Transverse colon (tissue), 4 donors: ENCODE measurements around the gene THAP4. TPM values are rescaled to one million over a fixed set of nuclear protein-coding genes. Genes with fewer than 3 reads are reported as not detected.

Experiments
- DNase-seq: peaks from one replicate; pipeline ENCODE4 v3.0.0-alpha.2; 2019
- H3K27ac ChIP-seq, 4 donors: fragments of 200-600 bp; sonication (generic); 2 replicates each; pipeline ENCODE4 v1.5.1; 2016 to 2018; ENCODE audit warnings: inconsistent platforms in 4 of 4
- H3K27me3 ChIP-seq: fragments of 200-600 bp; sonication (generic); 2 replicates; pipeline ENCODE4 v1.5.1; 2017; ENCODE audit warnings: inconsistent platforms
- H3K36me3 ChIP-seq, 4 donors: fragments of 200-600 bp; sonication (generic); 2 replicates each; pipeline ENCODE4 v1.5.1; 2017 to 2019; ENCODE audit warnings: inconsistent platforms in 4 of 4
- H3K4me1 ChIP-seq, 4 donors: fragments of 200-600 bp; sonication (generic); 2 replicates each; pipeline ENCODE4 v1.5.1; 2017 to 2020; ENCODE audit warnings: inconsistent platforms in 4 of 4
- H3K4me3 ChIP-seq, 4 donors: fragments of 200-600 bp; sonication (generic); 1 replicate in 1 of 4; 2 replicates in 3 of 4; pipeline versions ENCODE4 v1.5.1 to v1.6.1; 2017 to 2019; ENCODE audit warnings: inconsistent platforms in 4 of 4
- H3K9me3 ChIP-seq, 2 donors: fragments of 200-600 bp; sonication (generic); 2 replicates each; pipeline ENCODE4 v1.5.1; 2017 to 2019; ENCODE audit warnings: inconsistent platforms in 2 of 2
- EP300 ChIP-seq: sonication (generic); formaldehyde crosslinking; IDR thresholded peaks from one replicate; pipeline ENCODE4 v1.6.1; 2017; ENCODE audit warnings: antibody characterized with exemption, low read depth
- POLR2A ChIP-seq: fragments of 450-650 bp; IDR thresholded peaks from one replicate; pipeline ENCODE4 v1.6.1; 2016; ENCODE audit warnings: antibody characterized with exemption, mild to moderate bottlenecking, moderate library complexity
- POLR2AphosphoS5 ChIP-seq, 3 donors: sonication (generic); formaldehyde crosslinking; IDR thresholded peaks; one replicate each; pipeline ENCODE4 v1.6.1; 2016; ENCODE audit warnings: antibody characterized with exemption in 3 of 3
- WGBS, 2 donors: methylation state at CpG; one replicate each; pipeline ENCODE4 v1.1.5; 2018; ENCODE audit warnings: low coverage in 1 of 2; 5-methylcytosine and 5-hydroxymethylcytosine counted together
- in situ Hi-C, 4 donors: fragments of 200-750 bp; cut with MboI; loops; one replicate each; pipeline versions ENCODE4 v1.15.0 to v1.15.1; 2017; ENCODE audit warnings: low sequenced_read_pairs in 3 of 4, low pct_ligation_motif_present in 1 of 4, low pct_unique_long_range_greater_than_20kb in 1 of 4
- intact Hi-C: fragments of 100-400 bp; cut with DNase I; formaldehyde crosslinking; loops from one replicate; pipeline ENCODE4 v1.15.1; 2023; ENCODE audit warnings: low total_unique reads
- total RNA-seq, 4 donors: library from RNA; depleted of rRNA; stranded (reverse); fragments of >200 nt; gene quantifications; one replicate each; pipeline ENCODE4 v1.1.0, GENCODE V29; 2016
- TF ChIP-seq, protein P1 (sequence below), 5 experiments: fragments of 200-600 bp in 3 of 5; fragments of 450-650 bp in 2 of 5; sonication (generic) in 3 of 5; IDR thresholded peaks; 1 replicate in 2 of 5; 2 replicates in 3 of 5; pipeline ENCODE4 v1.5.1; 2016 to 2017; ENCODE audit warnings: antibody characterized with exemption in 5 of 5, inconsistent platforms in 3 of 5, mild to moderate bottlenecking in 2 of 5, moderate library complexity in 1 of 5

The THAP4 gene
- total RNA-seq, 4 donors from 2014 or later = 65.1 to 142 (median 82.8) TPM

DNA sequence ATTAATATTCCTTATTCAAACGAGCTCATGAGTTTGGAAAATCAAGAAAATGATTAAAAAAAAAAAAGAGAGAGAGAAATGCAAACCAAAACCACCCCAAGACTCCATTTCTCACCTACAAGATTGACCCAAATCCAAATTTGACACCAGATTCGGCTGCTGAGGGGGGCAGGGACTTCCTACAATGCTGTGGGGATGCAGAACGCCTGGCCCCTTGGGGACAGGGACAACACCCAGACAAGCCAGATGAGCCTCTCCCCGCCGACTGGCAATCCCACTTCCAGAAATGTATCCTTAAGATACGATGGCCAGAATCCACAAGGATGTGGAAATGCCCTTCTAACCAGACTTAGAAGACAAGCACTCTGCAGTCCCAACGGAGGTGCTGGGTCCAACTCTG is 57.7 kb downstream of the THAP4 start:
- 83 to 86% methylated on average over 3 to 7 of the region's 7 CpGs for WGBS, 2 donors
- in situ Hi-C loops = no loop called here

DNA sequence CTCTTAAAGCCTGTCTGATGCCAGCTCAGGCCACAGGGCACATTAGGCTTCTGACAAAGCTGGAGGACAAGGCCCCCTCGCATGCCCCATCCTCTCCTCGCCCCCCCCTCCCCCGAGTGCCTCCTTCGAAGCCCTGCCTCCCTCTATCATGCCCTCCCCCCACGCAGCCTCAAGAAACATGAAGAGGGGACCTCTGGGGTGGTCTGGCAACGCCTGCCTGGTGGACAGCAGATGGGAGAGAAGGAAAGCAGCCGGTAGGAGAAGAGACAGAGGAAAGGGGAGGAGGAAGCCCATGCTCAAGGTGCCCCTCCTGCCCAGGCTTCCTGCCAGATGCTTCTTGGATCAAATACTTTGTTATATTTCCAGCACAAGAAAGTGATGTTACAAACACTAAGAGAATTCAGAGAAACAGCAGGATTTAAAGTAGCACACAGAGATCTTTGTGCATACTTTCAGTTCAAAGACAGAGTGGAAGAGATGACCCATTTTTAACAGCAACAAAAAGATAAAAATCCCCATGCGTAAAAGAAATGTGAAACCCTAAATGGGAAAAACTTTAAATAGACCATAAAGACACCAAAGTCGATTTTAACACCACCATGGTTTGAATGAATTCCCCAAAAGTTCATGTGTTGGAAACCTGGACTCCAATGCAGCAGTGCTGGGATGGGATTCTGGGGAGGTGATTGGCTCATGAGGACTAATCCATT is 59.4 kb downstream of the THAP4 start:
- DNase-seq = no peak
- Histone ChIP-seq H3K4me3 (no peak overlapping the region), H3K36me3 (peaks cover 0 to 5% (median 0%) of the 10 kb centered on the region in 4 donors), H3K27me3 (no peaks in the 10 kb centered on the region), H3K27ac (peak overlapping the region in 3 of 4 donors; percentile 5 to 51 (median 13)), H3K9me3 (no peaks in the 10 kb centered on the region), H3K4me1 (peaks cover 0 to 7% (median 5%) of the 10 kb centered on the region in 4 donors)
- TF ChIP-seq EP300 = no peak
- TF ChIP-seq, protein P1, sequence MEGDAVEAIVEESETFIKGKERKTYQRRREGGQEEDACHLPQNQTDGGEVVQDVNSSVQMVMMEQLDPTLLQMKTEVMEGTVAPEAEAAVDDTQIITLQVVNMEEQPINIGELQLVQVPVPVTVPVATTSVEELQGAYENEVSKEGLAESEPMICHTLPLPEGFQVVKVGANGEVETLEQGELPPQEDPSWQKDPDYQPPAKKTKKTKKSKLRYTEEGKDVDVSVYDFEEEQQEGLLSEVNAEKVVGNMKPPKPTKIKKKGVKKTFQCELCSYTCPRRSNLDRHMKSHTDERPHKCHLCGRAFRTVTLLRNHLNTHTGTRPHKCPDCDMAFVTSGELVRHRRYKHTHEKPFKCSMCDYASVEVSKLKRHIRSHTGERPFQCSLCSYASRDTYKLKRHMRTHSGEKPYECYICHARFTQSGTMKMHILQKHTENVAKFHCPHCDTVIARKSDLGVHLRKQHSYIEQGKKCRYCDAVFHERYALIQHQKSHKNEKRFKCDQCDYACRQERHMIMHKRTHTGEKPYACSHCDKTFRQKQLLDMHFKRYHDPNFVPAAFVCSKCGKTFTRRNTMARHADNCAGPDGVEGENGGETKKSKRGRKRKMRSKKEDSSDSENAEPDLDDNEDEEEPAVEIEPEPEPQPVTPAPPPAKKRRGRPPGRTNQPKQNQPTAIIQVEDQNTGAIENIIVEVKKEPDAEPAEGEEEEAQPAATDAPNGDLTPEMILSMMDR (IDR thresholded peaks at IDR 0.05) = no peak
- TF ChIP-seq POLR2A = no peak
- TF ChIP-seq POLR2AphosphoS5 (IDR thresholded peaks at IDR 0.05) = no peak
- WGBS, 2 donors = 47 to 80% methylated on average over 1 to 9 of the region's 9 CpGs
- intact Hi-C loops = no loop called here
- in situ Hi-C loops = no loop called here

More for the DNA sequence above, 57.7 kb downstream of the THAP4 start:
- Histone ChIP-seq H3K4me3 (no peak overlapping the region), H3K36me3 (peaks cover 0 to 19% (median 8%) of the 10 kb centered on the region in 4 donors), H3K27ac (no peak overlapping the region), H3K9me3 (no peaks in the 10 kb centered on the region), H3K27me3 (no peaks in the 10 kb centered on the region), H3K4me1 (peaks cover 0 to 7% (median 5%) of the 10 kb centered on the region in 4 donors)
- TF ChIP-seq POLR2A (no peak), POLR2AphosphoS5 (IDR thresholded peaks at IDR 0.05) (no peak)
- no peak for DNase-seq
- intact Hi-C loops = no loop called here

DNA sequence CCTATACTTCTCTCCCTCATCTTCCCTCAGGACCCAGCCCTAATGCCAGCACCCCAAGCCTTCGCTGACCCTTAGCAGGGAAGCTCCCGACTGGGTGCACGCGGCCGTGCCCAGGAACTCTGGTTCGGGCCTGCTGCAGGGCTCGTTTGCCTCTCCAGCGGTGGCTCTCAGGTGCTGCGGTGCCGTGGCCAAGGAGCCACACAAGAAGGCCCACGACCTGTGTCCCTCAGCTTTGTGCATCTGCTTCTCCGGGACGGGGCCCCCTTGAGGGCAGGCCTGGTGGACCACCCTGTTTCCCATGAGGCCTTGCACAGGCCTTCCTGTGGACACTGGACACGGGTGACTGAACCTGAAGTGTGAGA is 60.7 kb downstream of the THAP4 start:
- Histone ChIP-seq H3K27me3 (no peaks in the 10 kb centered on the region), H3K9me3 (no peaks in the 10 kb centered on the region), H3K4me1 (peaks cover 0 to 7% (median 5%) of the 10 kb centered on the region in 4 donors), H3K27ac (peak overlapping the region in 1 of 4 donors; percentile 8), H3K36me3 (no peaks in the 10 kb centered on the region), H3K4me3 (no peak overlapping the region)
- in situ Hi-C loops = no loop called here
- TF ChIP-seq EP300 = no peak
- TF ChIP-seq POLR2AphosphoS5 (IDR thresholded peaks at IDR 0.05) = no peak
- no peak for TF ChIP-seq POLR2A
- TF ChIP-seq, protein P1 (IDR thresholded peaks at IDR 0.05) = no peak
- no peak for DNase-seq
- 87 to 100% methylated on average over 1 to 14 of the region's 14 CpGs for WGBS, 2 donors
- intact Hi-C loops = no loop called here

GRCh38 chr2:241575624-241576292 is 61.2 kb downstream of the THAP4 start:
- DNase-seq = no peak

More at GRCh38 chr2:241575624-241576292, 61.2 kb downstream of the THAP4 start:
- WGBS, 2 donors = 70 to 83% methylated on average over 4 to 5 of the region's 5 CpGs
- Histone ChIP-seq H3K9me3 (no peaks in the 10 kb centered on the region), H3K27me3 (no peaks in the 10 kb centered on the region), H3K36me3 (no peaks in the 10 kb centered on the region), H3K4me3 (no peak overlapping the region), H3K27ac (peak overlapping the region in 1 of 4 donors; percentile 8), H3K4me1 (peaks cover 0 to 7% (median 5%) of the 10 kb centered on the region in 4 donors)
- in situ Hi-C loops = no loop called here
- intact Hi-C loops = no loop called here
- no peak for TF ChIP-seq EP300
- TF ChIP-seq, protein P1 (IDR thresholded peaks at IDR 0.05) = no peak
- no peak for TF ChIP-seq POLR2AphosphoS5 (IDR thresholded peaks at IDR 0.05)
- no peak for TF ChIP-seq POLR2A
